ENCODE measurements around the gene MOCS1.

The MOCS1 gene

DNA sequence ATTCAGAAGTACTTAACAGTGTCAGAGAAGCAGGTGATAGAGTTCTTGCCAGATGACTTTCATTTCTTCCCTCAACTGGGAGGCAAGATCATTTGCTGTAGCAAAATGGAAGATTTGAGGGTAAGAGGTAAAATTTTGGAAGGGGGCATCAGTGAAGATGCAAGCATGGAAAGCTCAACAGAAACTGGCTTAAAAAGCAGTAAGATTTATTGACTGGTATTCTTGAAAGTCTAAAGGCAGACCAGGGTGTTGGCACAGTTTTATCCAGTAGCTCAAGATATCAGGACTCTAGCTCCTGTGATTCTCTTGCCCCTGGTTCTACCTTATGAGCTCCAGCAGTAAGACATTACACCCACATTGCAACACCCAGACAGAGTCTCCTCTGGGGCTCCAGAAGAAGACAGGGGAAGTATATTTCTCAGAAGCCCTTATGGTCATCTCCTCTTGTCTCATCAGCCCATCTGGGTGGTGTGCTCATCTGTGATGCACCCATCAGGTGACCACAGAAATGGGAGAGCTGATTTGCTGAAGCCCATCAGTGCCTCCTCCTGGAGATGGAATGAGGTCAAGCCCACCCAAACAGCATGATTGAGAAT, 16.0 kb upstream of the MOCS1 start:
- TF ChIP-seq, protein P1, sequence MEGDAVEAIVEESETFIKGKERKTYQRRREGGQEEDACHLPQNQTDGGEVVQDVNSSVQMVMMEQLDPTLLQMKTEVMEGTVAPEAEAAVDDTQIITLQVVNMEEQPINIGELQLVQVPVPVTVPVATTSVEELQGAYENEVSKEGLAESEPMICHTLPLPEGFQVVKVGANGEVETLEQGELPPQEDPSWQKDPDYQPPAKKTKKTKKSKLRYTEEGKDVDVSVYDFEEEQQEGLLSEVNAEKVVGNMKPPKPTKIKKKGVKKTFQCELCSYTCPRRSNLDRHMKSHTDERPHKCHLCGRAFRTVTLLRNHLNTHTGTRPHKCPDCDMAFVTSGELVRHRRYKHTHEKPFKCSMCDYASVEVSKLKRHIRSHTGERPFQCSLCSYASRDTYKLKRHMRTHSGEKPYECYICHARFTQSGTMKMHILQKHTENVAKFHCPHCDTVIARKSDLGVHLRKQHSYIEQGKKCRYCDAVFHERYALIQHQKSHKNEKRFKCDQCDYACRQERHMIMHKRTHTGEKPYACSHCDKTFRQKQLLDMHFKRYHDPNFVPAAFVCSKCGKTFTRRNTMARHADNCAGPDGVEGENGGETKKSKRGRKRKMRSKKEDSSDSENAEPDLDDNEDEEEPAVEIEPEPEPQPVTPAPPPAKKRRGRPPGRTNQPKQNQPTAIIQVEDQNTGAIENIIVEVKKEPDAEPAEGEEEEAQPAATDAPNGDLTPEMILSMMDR (IDR thresholded peaks at IDR 0.05; ENCODE audit: borderline replicate concordance, insufficient read depth, low read depth, low read length) = no peak

DNA sequence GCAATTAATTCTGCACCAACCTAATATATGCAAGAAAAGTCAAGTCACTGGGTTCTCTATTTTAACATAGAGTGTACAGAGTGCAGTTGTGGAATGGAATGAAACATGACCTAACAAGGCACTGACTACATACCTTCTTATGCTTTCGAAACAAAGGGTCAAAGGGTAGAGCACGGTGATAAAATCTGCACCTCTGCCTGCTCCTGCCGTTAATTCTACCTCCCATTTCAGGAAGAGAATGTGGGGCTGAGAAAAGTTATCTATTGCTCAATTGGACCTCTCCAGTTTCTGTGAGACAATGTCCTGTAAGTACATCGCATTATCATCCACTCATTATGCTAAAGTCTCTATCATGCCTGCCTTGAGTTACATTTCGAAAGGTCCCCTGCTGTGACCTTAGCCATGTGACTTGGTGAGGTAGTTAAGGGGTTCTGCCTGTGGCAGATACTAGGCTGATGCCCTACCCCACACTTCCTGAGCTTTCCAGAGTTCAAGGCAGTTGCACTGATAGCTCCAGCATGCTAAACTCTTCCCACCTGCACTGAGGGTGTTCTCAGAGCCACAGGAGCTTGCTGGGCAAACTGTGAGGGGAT, 14.0 kb upstream of the MOCS1 start:
- H3K4me3 ChIP-seq (ENCODE audit: low read depth, low read length) = no peak overlapping the region
- TF ChIP-seq, protein P1 (IDR thresholded peaks at IDR 0.05; ENCODE audit: borderline replicate concordance, insufficient read depth, low read depth, low read length) = no peak

More for the DNA sequence above, 16.0 kb upstream of the MOCS1 start:
- H3K4me3 ChIP-seq (ENCODE audit: low read depth, low read length) = no peak overlapping the region

DNA sequence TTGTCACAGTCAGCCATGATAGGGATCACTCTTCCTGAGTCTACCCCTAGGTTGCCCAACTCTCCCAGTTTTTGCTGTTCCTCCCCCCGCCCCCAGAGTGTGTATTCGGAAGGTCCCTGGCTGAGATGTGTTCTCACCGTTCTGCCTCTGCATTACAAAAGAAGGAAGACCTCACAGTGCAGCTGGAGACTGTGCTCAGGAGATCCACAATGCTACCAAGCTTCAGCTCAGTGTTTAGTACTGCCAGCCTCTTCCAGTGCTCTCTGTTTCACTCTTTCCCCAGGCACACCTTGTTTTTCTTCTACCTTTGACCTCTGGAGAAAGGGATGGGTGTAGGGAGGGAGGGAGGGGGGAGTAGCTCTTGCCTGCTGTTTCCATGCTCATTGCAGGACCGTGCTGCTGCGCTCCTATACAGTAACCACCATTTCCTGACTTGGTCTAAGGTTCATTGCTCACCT, 13.4 kb upstream of the MOCS1 start:
- TF ChIP-seq, protein P1 (IDR thresholded peaks at IDR 0.05; ENCODE audit: borderline replicate concordance, insufficient read depth, low read depth, low read length) = no peak

DNA sequence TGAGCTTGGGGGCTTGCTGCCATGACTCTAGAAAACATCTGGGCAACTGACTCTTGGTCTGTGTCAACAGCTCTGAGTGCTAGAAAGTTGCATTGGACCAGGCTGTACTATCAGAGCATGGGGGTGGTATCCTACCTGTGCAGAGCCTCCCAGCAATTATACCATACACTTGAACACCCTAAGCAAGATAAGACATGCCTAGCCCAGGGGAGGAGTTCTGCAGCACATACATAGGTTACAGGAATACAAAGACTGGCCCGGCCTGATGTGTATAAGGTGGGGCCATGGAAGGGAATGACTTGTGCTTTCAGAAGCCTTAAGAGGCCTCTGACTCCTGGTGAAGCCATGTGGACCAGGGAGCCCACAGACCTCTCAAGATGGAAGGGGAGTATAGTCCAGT, 11.4 kb upstream of the MOCS1 start:
- TF ChIP-seq, protein P1 (IDR thresholded peaks at IDR 0.05; ENCODE audit: borderline replicate concordance, insufficient read depth, low read depth, low read length) = no peak
- H3K4me3 ChIP-seq (ENCODE audit: low read depth, low read length) = no peak overlapping the region

More for the DNA sequence above, 13.4 kb upstream of the MOCS1 start:
- no peak overlapping the region for H3K4me3 ChIP-seq (ENCODE audit: low read depth, low read length)

DNA sequence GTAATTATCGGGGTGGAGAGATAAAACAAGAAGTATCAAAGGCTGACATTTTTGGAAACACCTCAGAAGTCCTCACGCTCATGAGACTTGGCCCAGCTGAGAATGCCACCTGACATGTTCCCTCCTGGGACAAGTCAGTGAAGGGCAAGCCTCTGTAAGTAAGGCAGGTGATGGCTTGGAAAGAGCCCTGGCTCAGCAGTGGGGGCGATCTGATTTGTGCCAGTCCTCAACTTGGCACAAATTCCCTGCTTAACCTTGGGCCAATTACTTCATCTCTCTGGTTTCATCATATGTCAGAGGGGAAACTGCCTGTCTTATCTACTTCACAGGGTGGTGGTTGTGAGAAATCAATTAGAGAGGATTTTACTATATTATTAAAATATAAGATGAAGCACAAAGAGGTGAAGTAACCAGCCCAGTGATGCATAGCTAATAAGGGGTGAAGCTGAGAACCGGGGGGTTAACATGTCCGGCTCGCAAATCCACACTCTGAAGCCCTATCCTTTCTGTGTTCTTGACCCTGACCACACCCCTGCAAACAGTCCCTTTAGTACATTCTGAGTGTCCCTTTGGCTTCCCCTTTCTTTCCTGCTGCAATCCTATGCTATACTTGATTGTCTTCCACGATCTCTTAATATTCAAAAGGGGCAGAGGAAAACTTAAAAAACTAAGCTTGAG, 8.8 kb upstream of the MOCS1 start:
- TF ChIP-seq, protein P1 (IDR thresholded peaks at IDR 0.05; ENCODE audit: borderline replicate concordance, insufficient read depth, low read depth, low read length) = no peak

DNA sequence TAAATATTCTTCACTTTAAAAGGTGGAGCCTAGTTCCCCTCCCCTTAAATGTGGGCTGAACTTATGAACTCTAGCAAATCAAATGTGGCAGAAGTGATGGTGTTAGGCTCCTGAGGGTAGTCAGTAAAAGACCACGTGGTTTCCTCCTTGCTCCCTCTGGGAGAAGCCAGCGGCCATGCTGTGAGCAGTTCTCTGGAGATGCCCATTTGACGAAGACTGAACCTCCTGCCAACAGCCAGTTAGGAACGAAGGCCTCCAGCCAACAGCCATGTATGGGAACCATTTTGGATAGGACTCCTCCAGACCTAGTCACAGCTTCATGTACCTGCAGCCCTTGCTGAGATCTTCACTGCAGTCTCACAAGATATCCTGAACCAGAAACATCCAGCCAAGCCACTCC, 7.6 kb upstream of the MOCS1 start:
- TF ChIP-seq, protein P1 (IDR thresholded peaks at IDR 0.05; ENCODE audit: borderline replicate concordance, insufficient read depth, low read depth, low read length) = no peak
- no peak overlapping the region for H3K4me3 ChIP-seq (ENCODE audit: low read depth, low read length)

More for the DNA sequence above, 8.8 kb upstream of the MOCS1 start:
- H3K4me3 ChIP-seq (ENCODE audit: low read depth, low read length) = no peak overlapping the region

All from GM12875 (cell line).